Activated naive CD4-positive, alpha-beta T cell treated with anti-CD3 and anti-CD28 coated beads for 36 hours (primary cell): Measurements from ENCODE around the gene CA5A. TPM values are rescaled to one million over a fixed set of nuclear protein-coding genes. Genes with fewer than 3 reads are reported as not detected.

Source experiments
- CTCF ChIA-PET: fragments of 350-600 bp; sonication (Branson Sonifier 250); formaldehyde crosslinking; loops from one replicate; lab custom pipeline; 2021; ENCODE audit warnings: antibody characterized with exemption; lab: Charles Lee
- DNase-seq: peaks from one replicate; pipeline ENCODE4 v3.0.0-alpha.2; 2020
- H3K27ac Mint-ChIP-seq: one replicate; pipeline ENCODE4 v1.8.0; 2021; ENCODE audit warnings: mild to moderate bottlenecking, mixed read lengths
- H3K27me3 Mint-ChIP-seq: one replicate; pipeline ENCODE4 v1.8.0; 2021; ENCODE audit warnings: low read depth, mixed read lengths
- H3K36me3 Mint-ChIP-seq: one replicate; pipeline ENCODE4 v1.8.0; 2021; ENCODE audit warnings: low read depth, mixed read lengths
- H3K4me1 Mint-ChIP-seq: one replicate; pipeline ENCODE4 v1.8.0; 2021; ENCODE audit warnings: low read depth, mixed read lengths
- H3K4me3 Mint-ChIP-seq: one replicate; pipeline ENCODE4 v1.8.0; 2021; ENCODE audit warnings: mild to moderate bottlenecking, moderate library complexity, mixed read lengths
- H3K9me3 Mint-ChIP-seq: one replicate; pipeline ENCODE4 v1.8.0; 2021; ENCODE audit warnings: mixed read lengths
- intact Hi-C: fragments of 100-400 bp; cut with micrococcal nuclease; formaldehyde crosslinking; loops from one replicate; pipeline ENCODE4 v1.15.1; 2023
- total RNA-seq, 2 experiments: library from RNA; stranded (reverse); gene quantifications; one replicate each; pipeline ENCODE4 v1.2.3, GENCODE V29; 2021

CA5A gene
- total RNA-seq, 2 experiments from 2014 or later: not detected

- Mint-ChIP-seq H3K4me3 (no peak overlapping the region), H3K27ac (no peak overlapping the region), H3K4me1 (peaks cover 9% of the 10 kb centered on the region), H3K27me3 (no peaks in the 10 kb centered on the region), H3K9me3 (no peaks in the 10 kb centered on the region), H3K36me3 (no peaks in the 10 kb centered on the region)
- CTCF ChIA-PET: no interaction called here
- intact Hi-C loops: no loop called here
- DNase-seq: no peak
Measured at GRCh38 chr16:87927195-87927562, 9.2 kb downstream of the CA5A start.

- peak; percentile 44 for DNase-seq
- Mint-ChIP-seq H3K9me3 (no peaks in the 10 kb centered on the region), H3K27ac (no peak overlapping the region), H3K36me3 (no peaks in the 10 kb centered on the region), H3K4me1 (peaks cover 9% of the 10 kb centered on the region), H3K27me3 (no peaks in the 10 kb centered on the region), H3K4me3 (no peak overlapping the region)
- intact Hi-C loops: no loop called here
- CTCF ChIA-PET: no interaction called here
Measured at GRCh38 chr16:87926246-87927194, 9.8 kb downstream of the CA5A start.

- H3K27ac Mint-ChIP-seq: no peak overlapping the region
- peaks cover 9% of the 10 kb centered on the region for H3K4me1 Mint-ChIP-seq
- no peaks in the 10 kb centered on the region for H3K36me3 Mint-ChIP-seq
- intact Hi-C loops: no loop called here
- no peak for DNase-seq
- CTCF ChIA-PET: no interaction called here
- no peak overlapping the region for H3K4me3 Mint-ChIP-seq
- no peaks in the 10 kb centered on the region for H3K27me3 Mint-ChIP-seq
- no peaks in the 10 kb centered on the region for H3K9me3 Mint-ChIP-seq
Measured at GRCh38 chr16:87924811-87925670, 11.3 kb downstream of the CA5A start.

GRCh38 chr16:87924041-87924810, 12.1 kb downstream of the CA5A start:
- Mint-ChIP-seq H3K4me3 (no peak overlapping the region), H3K4me1 (peaks cover 9% of the 10 kb centered on the region), H3K27ac (no peak overlapping the region), H3K27me3 (no peaks in the 10 kb centered on the region), H3K9me3 (no peaks in the 10 kb centered on the region), H3K36me3 (no peaks in the 10 kb centered on the region)
- no peak for DNase-seq
- intact Hi-C loops: no loop called here
- CTCF ChIA-PET: no interaction called here

- DNase-seq: no peak
- intact Hi-C loops: no loop called here
- peaks cover 12% of the 10 kb centered on the region for H3K4me1 Mint-ChIP-seq
- CTCF ChIA-PET: no interaction called here
- no peak overlapping the region for H3K27ac Mint-ChIP-seq
- no peak overlapping the region for H3K4me3 Mint-ChIP-seq
- no peaks in the 10 kb centered on the region for H3K27me3 Mint-ChIP-seq
- H3K9me3 Mint-ChIP-seq: no peaks in the 10 kb centered on the region
- H3K36me3 Mint-ChIP-seq: no peaks in the 10 kb centered on the region
Measured at GRCh38 chr16:87922250-87922871, 14.0 kb downstream of the CA5A start.

- Mint-ChIP-seq H3K27ac (no peak overlapping the region), H3K9me3 (no peaks in the 10 kb centered on the region), H3K36me3 (no peaks in the 10 kb centered on the region), H3K4me3 (no peak overlapping the region), H3K27me3 (no peaks in the 10 kb centered on the region), H3K4me1 (peaks cover 7% of the 10 kb centered on the region)
- CTCF ChIA-PET: no interaction called here
- intact Hi-C loops: no loop called here
- DNase-seq: no peak
Measured at GRCh38 chr16:87921236-87921773, 15.0 kb downstream of the CA5A start.

- Mint-ChIP-seq H3K4me3 (no peak overlapping the region), H3K36me3 (no peaks in the 10 kb centered on the region), H3K4me1 (peaks cover 3% of the 10 kb centered on the region)
Measured at GRCh38 chr16:87919681-87919994, 16.7 kb downstream of the CA5A start.

GRCh38 chr16:87918866-87919680, 17.3 kb downstream of the CA5A start:
- H3K36me3 Mint-ChIP-seq: no peaks in the 10 kb centered on the region
- H3K4me3 Mint-ChIP-seq: no peak overlapping the region
- no peak overlapping the region for H3K27ac Mint-ChIP-seq
- intact Hi-C loops: no loop called here
- H3K4me1 Mint-ChIP-seq: peaks cover 3% of the 10 kb centered on the region
- H3K27me3 Mint-ChIP-seq: no peaks in the 10 kb centered on the region
- no peak for DNase-seq
- CTCF ChIA-PET: no interaction called here
- no peaks in the 10 kb centered on the region for H3K9me3 Mint-ChIP-seq

More at GRCh38 chr16:87919681-87919994, 16.7 kb downstream of the CA5A start:
- no peak overlapping the region for H3K27ac Mint-ChIP-seq
- no peak for DNase-seq
- CTCF ChIA-PET: no interaction called here
- intact Hi-C loops: no loop called here
- no peaks in the 10 kb centered on the region for H3K9me3 Mint-ChIP-seq
- H3K27me3 Mint-ChIP-seq: no peaks in the 10 kb centered on the region

GRCh38 chr16:87918338-87918737, 18.0 kb downstream of the CA5A start:
- DNase-seq: no peak
- intact Hi-C loops: no loop called here
- Mint-ChIP-seq H3K27ac (no peak overlapping the region), H3K9me3 (no peaks in the 10 kb centered on the region), H3K4me1 (peaks cover 3% of the 10 kb centered on the region), H3K4me3 (no peak overlapping the region), H3K36me3 (no peaks in the 10 kb centered on the region), H3K27me3 (no peaks in the 10 kb centered on the region)
- CTCF ChIA-PET: no interaction called here

- Mint-ChIP-seq H3K27me3 (no peaks in the 10 kb centered on the region), H3K4me1 (peaks cover 3% of the 10 kb centered on the region), H3K27ac (no peak overlapping the region), H3K36me3 (no peaks in the 10 kb centered on the region), H3K4me3 (no peak overlapping the region), H3K9me3 (no peaks in the 10 kb centered on the region)
- intact Hi-C loops: no loop called here
- DNase-seq: no peak
- CTCF ChIA-PET: no interaction called here
Measured at GRCh38 chr16:87917503-87917902, 18.8 kb downstream of the CA5A start.

GRCh38 chr16:87914812-87915211, 21.5 kb downstream of the CA5A start:
- DNase-seq: no peak
- H3K27ac Mint-ChIP-seq: no peak overlapping the region
- intact Hi-C loops: no loop called here
- H3K9me3 Mint-ChIP-seq: no peaks in the 10 kb centered on the region
- CTCF ChIA-PET: interaction anchor here (1.2 to 1.3 kb wide), 3 partner anchors 43 to 136 kb away, joined by 3 to 5 read pairs (median 4); no protein-coding TSS in a partner anchor
- no peaks in the 10 kb centered on the region for H3K27me3 Mint-ChIP-seq
- no peak overlapping the region for H3K4me3 Mint-ChIP-seq
- no peaks in the 10 kb centered on the region for H3K36me3 Mint-ChIP-seq
- peaks cover 3% of the 10 kb centered on the region for H3K4me1 Mint-ChIP-seq
